GM21619 (cell line): ENCODE data around the gene DVL1.
A peak's percentile ranks its signal among the peaks of the same experiment; 100 is the strongest.
"Not testable (repeated sequence)": the region's sequence is repeated elsewhere in the genome, so short reads cannot be mapped to it uniquely, and the experiment has no call there.

Experiments used
- ATAC-seq: cut with Tn5 transposase; IDR thresholded peaks from one replicate; pipeline ENCODE4 v1.9.1; 2021; ENCODE audit not compliant: unreplicated experiment

DVL1 gene

DNA sequence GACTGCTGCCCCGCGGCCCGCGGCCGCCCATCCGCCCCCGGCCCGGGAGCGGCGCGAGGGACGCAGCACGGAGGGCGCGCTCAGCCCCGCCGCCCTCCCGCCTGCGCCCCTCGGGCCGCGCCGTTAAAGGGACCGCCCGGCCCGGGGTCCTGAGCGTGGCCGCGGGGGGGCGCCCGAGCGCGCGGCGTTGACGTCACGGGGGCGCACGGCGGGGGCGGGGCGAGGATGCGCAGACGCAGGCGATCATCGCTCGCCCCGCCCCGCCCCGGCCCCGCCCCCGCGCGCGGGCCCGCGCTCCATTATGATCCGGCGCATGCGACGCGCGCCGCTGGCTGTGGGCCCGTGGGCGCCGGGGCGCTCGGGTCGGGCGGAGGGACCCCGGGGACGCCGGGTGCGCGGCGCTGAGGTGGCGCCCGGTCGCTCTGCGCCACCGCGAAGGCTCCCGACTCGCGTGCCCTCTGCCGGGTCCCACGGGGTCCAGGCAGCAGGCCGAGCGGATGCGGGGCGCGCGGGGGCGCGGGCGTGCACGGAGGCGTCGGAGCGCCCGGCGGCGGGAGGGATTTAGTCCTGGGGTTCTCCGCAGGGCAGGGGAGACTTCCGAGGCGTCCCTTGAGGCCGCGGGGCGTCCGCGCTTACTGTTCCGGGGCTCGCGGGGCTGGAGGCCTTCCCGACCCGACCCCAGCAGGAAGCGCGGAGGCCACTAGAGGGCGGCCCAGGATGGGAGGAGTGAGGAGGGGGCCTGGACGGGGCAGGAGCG lies at the start of gene DVL1:
Gene DVL1, minus strand, starts transcription at position 163 of the 757 bp plus-strand sequence. CDS start 353 bp downstream, outside the sequence.
- ATAC-seq: peak; percentile 36

- no peak for ATAC-seq
Measured at GRCh38 chr1:1398677-1399186, 49.5 kb upstream of the DVL1 start.

GRCh38 chr1:1397839-1398523 lies 48.8 kb upstream of the DVL1 start:
- ATAC-seq: no peak

DNA sequence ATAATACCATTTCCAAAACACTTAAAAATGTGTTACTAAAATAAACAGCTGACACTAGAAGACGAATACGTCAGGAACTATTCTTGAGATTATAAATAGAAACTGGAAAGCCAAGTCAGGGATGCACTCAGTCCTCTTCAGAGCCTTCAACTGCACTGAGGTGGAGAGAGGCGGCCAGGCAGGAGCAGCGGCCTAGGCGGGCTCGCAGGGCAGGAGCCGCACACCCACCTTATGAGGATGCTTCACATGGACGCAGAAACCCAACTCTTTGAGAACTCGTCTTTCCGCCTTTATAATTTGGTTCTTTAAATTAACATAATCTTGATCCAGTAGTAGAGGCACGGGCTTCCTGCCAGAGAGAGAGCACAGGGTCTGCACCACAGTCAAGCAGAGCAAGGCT lies 45.9 kb upstream of the DVL1 start:
- ATAC-seq: no peak

DNA sequence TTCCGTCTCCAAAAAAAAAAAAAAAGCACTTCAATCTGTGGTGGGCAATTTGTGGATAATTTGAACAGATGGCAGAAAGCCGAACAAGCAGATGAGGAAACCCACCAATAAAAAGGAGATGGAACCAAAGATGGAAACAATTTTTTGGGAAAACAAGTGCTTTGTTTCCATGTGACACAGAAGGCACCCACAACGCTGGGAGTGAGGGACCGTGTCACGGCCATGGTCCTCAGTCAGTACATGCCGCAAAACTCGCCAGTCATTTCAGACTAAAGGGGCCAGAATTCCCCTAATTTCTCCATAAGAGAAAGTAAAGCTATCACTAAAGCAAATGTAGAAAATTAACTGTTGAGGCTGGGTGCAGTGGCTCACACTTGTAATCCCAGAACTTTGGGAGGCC lies 44.9 kb upstream of the DVL1 start:
- ATAC-seq: no peak

GRCh38 chr1:1393428-1393827 lies 44.2 kb upstream of the DVL1 start:
- ATAC-seq: no peak

GRCh38 chr1:1393014-1393413 lies 43.8 kb upstream of the DVL1 start:
- no peak for ATAC-seq

GRCh38 chr1:1391225-1391624 lies 42.0 kb upstream of the DVL1 start:
- no peak for ATAC-seq

DNA sequence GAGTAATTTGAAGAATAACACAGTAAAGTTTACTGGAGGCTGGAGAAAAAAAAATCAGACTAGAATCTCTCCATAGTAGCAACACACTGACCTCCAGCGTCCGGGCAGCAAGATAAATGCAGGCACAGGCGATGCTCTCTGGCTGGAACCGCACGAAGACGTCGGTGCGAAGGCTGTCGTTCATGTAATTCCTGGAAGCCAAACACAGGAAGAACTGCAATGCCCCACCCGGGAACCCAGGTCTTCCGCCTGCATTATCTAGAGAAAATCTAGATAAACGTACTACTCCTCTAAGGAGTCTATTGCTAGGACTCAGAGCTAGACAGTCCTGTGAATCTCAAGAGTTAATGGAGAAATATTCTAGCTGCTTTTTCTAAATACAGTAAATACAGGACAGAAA lies 41.5 kb upstream of the DVL1 start:
- ATAC-seq: no peak

DNA sequence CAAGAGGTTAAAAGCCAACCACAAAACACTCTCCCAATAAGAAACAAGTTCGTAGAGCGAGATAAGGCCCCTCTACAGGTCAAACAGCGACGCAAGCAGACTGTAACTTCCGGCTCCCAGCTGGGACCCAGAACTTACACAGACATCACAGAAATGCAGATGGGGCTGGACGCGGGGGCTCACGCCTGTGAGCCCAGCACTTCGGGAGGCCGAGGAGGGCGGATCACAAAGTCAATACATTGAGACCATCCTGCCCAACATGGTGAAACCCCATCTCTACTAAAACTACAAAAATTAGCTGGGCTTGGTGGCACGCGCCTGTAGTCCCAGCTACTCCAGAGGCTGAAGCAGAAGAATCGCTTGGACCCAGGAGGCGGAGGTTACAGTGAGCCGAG lies 38.9 kb upstream of the DVL1 start:
- no peak for ATAC-seq

- no peak for ATAC-seq
Measured at GRCh38 chr1:1387098-1388077, 38.2 kb upstream of the DVL1 start.

DNA sequence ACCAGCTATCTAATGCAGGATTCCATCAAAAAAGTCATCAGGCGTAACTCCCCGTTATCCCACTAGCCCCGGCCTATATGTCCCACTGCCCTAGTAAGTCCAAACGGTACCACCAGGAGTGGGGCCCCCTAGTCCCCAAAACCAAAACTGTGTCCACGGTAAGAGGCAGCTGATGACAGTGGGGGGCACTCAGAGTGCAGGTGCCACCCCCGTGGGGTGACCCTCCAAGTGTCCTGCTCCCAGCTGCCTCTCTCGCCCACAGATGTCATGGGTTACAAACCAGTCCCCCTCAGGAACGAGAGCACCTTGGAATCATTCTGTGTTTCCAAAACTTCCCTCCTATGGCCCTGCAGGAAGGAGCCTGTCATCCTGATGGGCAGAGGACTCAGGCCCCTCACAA lies 36.7 kb upstream of the DVL1 start:
- no peak for ATAC-seq

- not testable (repeated sequence) for ATAC-seq
Measured at GRCh38 chr1:1385339-1385738, 36.1 kb upstream of the DVL1 start.

- ATAC-seq: no peak
Measured at GRCh38 chr1:1381294-1381693, 32.1 kb upstream of the DVL1 start.

GRCh38 chr1:1380860-1381259 lies 31.6 kb upstream of the DVL1 start:
- no peak for ATAC-seq

- no peak for ATAC-seq
Measured at GRCh38 chr1:1377540-1378205, 28.5 kb upstream of the DVL1 start.

DNA sequence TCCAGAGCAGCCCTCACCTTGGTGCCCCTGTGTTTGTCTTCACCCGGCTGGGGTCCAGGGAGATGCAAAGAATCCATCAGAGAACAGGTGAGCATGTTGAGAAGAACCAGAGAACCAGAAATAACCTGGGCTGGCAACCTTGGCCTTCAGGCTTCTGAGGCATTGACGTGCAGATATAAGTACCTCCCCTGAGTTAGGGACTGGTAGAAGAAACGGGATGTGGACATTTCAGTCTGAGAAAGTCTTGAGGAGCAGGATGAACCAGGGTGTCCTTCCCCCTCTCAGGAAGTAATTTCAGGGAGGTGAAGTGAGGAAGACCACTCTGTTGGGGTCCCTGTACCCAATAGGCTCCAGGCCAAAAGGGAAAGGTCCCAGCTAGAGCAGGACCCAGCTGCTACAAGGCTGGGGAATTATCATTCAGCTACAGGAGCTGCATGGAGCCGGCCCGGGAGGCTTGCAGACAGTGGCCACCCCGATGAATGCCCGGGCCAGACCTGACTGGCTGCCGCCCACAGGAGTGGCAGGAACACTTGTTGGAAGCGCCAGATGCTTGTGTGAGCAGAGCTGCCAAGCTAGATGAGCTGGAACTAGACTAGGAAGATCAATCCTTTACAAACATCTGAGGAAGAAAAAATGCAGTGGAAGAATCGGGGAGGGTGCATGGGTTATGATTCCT lies 27.5 kb upstream of the DVL1 start:
- no peak for ATAC-seq

DNA sequence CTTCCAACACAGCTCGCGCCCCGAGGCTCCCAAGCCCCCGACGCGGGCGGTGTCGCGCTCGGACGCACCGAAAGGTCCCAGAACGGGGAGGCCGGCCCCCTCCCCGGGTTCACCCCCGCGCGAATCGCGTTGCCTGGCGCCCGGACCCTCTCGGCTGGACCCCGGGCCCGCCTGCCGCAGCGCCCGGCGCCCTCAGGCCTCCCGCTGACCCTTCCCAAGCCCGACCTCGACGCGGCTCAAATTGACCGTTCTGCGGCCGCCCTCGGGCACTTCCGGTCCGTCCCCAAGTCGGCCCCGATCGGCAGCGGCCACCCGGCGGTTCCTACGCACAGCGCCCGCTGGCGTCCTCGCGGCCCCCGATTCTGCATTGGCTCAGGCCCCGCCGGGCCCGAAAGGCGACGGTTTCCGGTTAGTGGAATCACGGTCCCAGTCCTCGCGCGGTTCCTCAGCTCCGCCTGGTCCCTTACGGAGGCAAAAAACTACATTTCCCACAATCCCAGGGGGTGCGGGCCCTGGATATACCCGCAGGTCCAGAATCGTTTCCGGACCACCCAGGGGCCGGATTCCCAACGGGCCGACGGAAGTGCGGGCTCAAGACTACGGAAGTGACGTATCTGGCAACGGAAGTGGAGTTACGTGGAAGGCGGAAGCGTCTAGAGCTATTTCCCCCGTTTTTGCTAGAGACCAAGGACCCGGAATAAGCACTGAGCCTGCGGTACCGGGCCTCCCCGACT lies 25.9 kb upstream of the DVL1 start, which contains the start of gene AURKAIP1:
Gene AURKAIP1, minus strand, starts transcription at position 279 of the 734 bp plus-strand sequence. CDS start 451 bp downstream, outside the sequence.
- peak; percentile 82 for ATAC-seq

- ATAC-seq: peak; percentile 2
Measured at GRCh38 chr1:1374589-1374928, 25.3 kb upstream of the DVL1 start.
